ENCODE results near the gene SLC7A7. TPM values are rescaled to one million over a fixed set of nuclear protein-coding genes. Genes with fewer than 3 reads are reported as not detected.

The SLC7A7 gene
- total and polyA plus RNA-seq, 2 donors (not counting 1 experiment from before 2014, with no cell fraction given) = 6.3 to 9.5 TPM

- Histone ChIP-seq H3K36me3 (ENCODE audit: control insufficient read depth, insufficient read depth, low read length) (peaks cover 37% of the 10 kb centered on the region), H3K4me1 (ENCODE audit: control insufficient read depth, extremely low read depth, insufficient read depth, low read length) (peaks cover 60% of the 10 kb centered on the region), H3K27me3 (ENCODE audit: control insufficient read depth, insufficient read depth, low read length) (no peaks in the 10 kb centered on the region), H3K9me3 (ENCODE audit: control insufficient read depth, insufficient read depth, low read depth, low read length) (no peaks in the 10 kb centered on the region), H3K4me3 (replicated peaks in 1 of 4; ENCODE audit: control extremely low read depth in 1 of 4, insufficient read depth in 1 of 4, low read depth in 3 of 4, low read length in 4 of 4) (peak overlapping the region in 1 of 4 experiments; percentile 21), H3K79me2 (ENCODE audit: control insufficient read depth, insufficient read depth, low read length) (peaks cover 34% of the 10 kb centered on the region), H4K20me1 (ENCODE audit: control insufficient read depth, extremely low read depth, insufficient read depth, low read length) (no peaks in the 10 kb centered on the region), H2AFZ (ENCODE audit: low read length) (no peak overlapping the region), H3K27ac (ENCODE audit: insufficient read depth, low read length) (peak overlapping the region; percentile 100), H3K9ac (ENCODE audit: insufficient read depth, low read length) (peak overlapping the region; percentile 56), H3K4me2 (ENCODE audit: extremely low read depth, insufficient read depth, low read length) (peak overlapping the region; percentile 61)
- peak; percentile 79 to 91 for DNase-seq (ENCODE audit: low read depth in 2 of 2)
- TF ChIP-seq CTCF (conservative IDR thresholded peaks at IDR 0.05 in 1 of 2, IDR thresholded peaks at IDR 0.05 in 1 of 2; ENCODE audit: low read depth in 1 of 2, low read length in 2 of 2) (peak in 1 of 2 donors; percentile 5), EZH2 (IDR thresholded peaks at IDR 0.05; ENCODE audit: low read length, missing control alignments) (no peak)
Observed at GRCh38 chr14:22847661-22848341, 32.6 kb upstream of the SLC7A7 start.

GRCh38 chr14:22846811-22847307 is 31.6 kb upstream of the SLC7A7 start:
- TF ChIP-seq CTCF (conservative IDR thresholded peaks at IDR 0.05 in 1 of 2, IDR thresholded peaks at IDR 0.05 in 1 of 2; ENCODE audit: low read depth in 1 of 2, low read length in 2 of 2) (no peak), EZH2 (IDR thresholded peaks at IDR 0.05; ENCODE audit: low read length, missing control alignments) (no peak)
- no peak for DNase-seq (ENCODE audit: low read depth in 2 of 2)
- Histone ChIP-seq H3K36me3 (ENCODE audit: control insufficient read depth, insufficient read depth, low read length) (peaks cover 45% of the 10 kb centered on the region), H3K9me3 (ENCODE audit: control insufficient read depth, insufficient read depth, low read depth, low read length) (no peaks in the 10 kb centered on the region), H4K20me1 (ENCODE audit: control insufficient read depth, extremely low read depth, insufficient read depth, low read length) (no peaks in the 10 kb centered on the region), H3K4me2 (ENCODE audit: extremely low read depth, insufficient read depth, low read length) (peak overlapping the region; percentile 32), H3K4me3 (replicated peaks in 1 of 4; ENCODE audit: control extremely low read depth in 1 of 4, insufficient read depth in 1 of 4, low read depth in 3 of 4, low read length in 4 of 4) (no peak overlapping the region), H3K79me2 (ENCODE audit: control insufficient read depth, insufficient read depth, low read length) (peaks cover 43% of the 10 kb centered on the region), H3K27me3 (ENCODE audit: control insufficient read depth, insufficient read depth, low read length) (no peaks in the 10 kb centered on the region), H3K9ac (ENCODE audit: insufficient read depth, low read length) (peak overlapping the region; percentile 61), H3K27ac (ENCODE audit: insufficient read depth, low read length) (peak overlapping the region; percentile 97), H2AFZ (ENCODE audit: low read length) (no peak overlapping the region), H3K4me1 (ENCODE audit: control insufficient read depth, extremely low read depth, insufficient read depth, low read length) (peaks cover 57% of the 10 kb centered on the region)

- Histone ChIP-seq H3K27me3 (ENCODE audit: control insufficient read depth, insufficient read depth, low read length) (no peaks in the 10 kb centered on the region), H2AFZ (ENCODE audit: low read length) (no peak overlapping the region), H3K27ac (ENCODE audit: insufficient read depth, low read length) (peak overlapping the region; percentile 97), H4K20me1 (ENCODE audit: control insufficient read depth, extremely low read depth, insufficient read depth, low read length) (no peaks in the 10 kb centered on the region), H3K9me3 (ENCODE audit: control insufficient read depth, insufficient read depth, low read depth, low read length) (no peaks in the 10 kb centered on the region), H3K4me3 (replicated peaks in 1 of 4; ENCODE audit: control extremely low read depth in 1 of 4, insufficient read depth in 1 of 4, low read depth in 3 of 4, low read length in 4 of 4) (no peak overlapping the region), H3K36me3 (ENCODE audit: control insufficient read depth, insufficient read depth, low read length) (peaks cover 54% of the 10 kb centered on the region), H3K4me1 (ENCODE audit: control insufficient read depth, extremely low read depth, insufficient read depth, low read length) (peaks cover 54% of the 10 kb centered on the region), H3K79me2 (ENCODE audit: control insufficient read depth, insufficient read depth, low read length) (peaks cover 51% of the 10 kb centered on the region), H3K9ac (ENCODE audit: insufficient read depth, low read length) (peak overlapping the region; percentile 61), H3K4me2 (ENCODE audit: extremely low read depth, insufficient read depth, low read length) (no peak overlapping the region)
- DNase-seq (ENCODE audit: low read depth in 2 of 2) = no peak
- TF ChIP-seq EZH2 (IDR thresholded peaks at IDR 0.05; ENCODE audit: low read length, missing control alignments) (no peak), CTCF (conservative IDR thresholded peaks at IDR 0.05 in 1 of 2, IDR thresholded peaks at IDR 0.05 in 1 of 2; ENCODE audit: low read depth in 1 of 2, low read length in 2 of 2) (no peak)
Observed at GRCh38 chr14:22845821-22846625, 30.8 kb upstream of the SLC7A7 start.

All from fibroblast of lung (primary cell).